B cell (primary cell): ENCODE measurements around the gene SH3D19. TPM values are rescaled to one million over a fixed set of nuclear protein-coding genes. Genes with fewer than 3 reads are reported as not detected.

Experiments used
- ATAC-seq: fragments of 200-7000 bp; cut with Tn5 transposase; one replicate; pipeline ENCODE4 v1.10.0; 2021; ENCODE audit warnings: low read depth, mild to moderate bottlenecking, moderate number of reproducible peaks, moderate library complexity
- CTCF ChIA-PET: fragments of 350-600 bp; sonication (Branson Sonifier 250); formaldehyde crosslinking; loops from one replicate; lab custom pipeline; 2021; ENCODE audit warnings: antibody characterized with exemption, inconsistent platforms; lab: Charles Lee
- POLR2A ChIA-PET: fragments of 350-600 bp; sonication (Branson Sonifier 250); formaldehyde crosslinking; loops from one replicate; lab custom pipeline; 2021; ENCODE audit warnings: antibody characterized with exemption; lab: Charles Lee
- DNase-seq: peaks from one replicate; pipeline ENCODE4 v3.0.0; 2013
- H2AFZ ChIP-seq: 2 replicates; pipeline ENCODE4 v1.6.1; 2012; ENCODE audit warnings: mild to moderate bottlenecking, low read depth, low read length; ENCODE audit not compliant: insufficient read depth, poor library complexity, severe bottlenecking
- H3K27ac ChIP-seq, 2 donors: 1 replicate in 1 of 2; 2 replicates in 1 of 2; pipeline ENCODE4 v1.5.1; 2012 to 2013; ENCODE audit warnings: low read length in 2 of 2, mild to moderate bottlenecking in 2 of 2, moderate library complexity in 1 of 2
- H3K27me3 ChIP-seq, 4 experiments: fragments of 200-600 bp in 1 of 4; sonication (generic) in 1 of 4; replicated peaks in 1 of 4; 1 replicate in 2 of 4; 2 replicates in 2 of 4; pipeline versions ENCODE4 v1.6.1 to v1.7.0; 2013 to 2016; ENCODE audit warnings: low read length in 3 of 4, mild to moderate bottlenecking in 2 of 4, mixed read lengths in 1 of 4, moderate library complexity in 1 of 4; ENCODE audit not compliant: insufficient read depth in 4 of 4, control insufficient read depth in 3 of 4; ENCODE audit errors: control extremely low read depth in 1 of 4
- H3K36me3 ChIP-seq, 2 experiments: replicated peaks in 1 of 2; 1 replicate in 1 of 2; 2 replicates in 1 of 2; pipeline versions ENCODE4 v1.6.1 to v1.7.1; 2013; ENCODE audit warnings: low read length in 1 of 2; ENCODE audit not compliant: insufficient read depth in 2 of 2, control insufficient read depth in 1 of 2; ENCODE audit errors: control extremely low read depth in 1 of 2, extremely low read depth in 1 of 2
- H3K4me1 ChIP-seq, 2 donors: fragments of 200-600 bp in 1 of 2; sonication (generic) in 1 of 2; 1 replicate in 1 of 2; 2 replicates in 1 of 2; pipeline versions ENCODE4 v1.5.1 to v1.6.1; 2013 to 2017; ENCODE audit warnings: low read length in 2 of 2; ENCODE audit not compliant: control insufficient read depth in 2 of 2, insufficient read depth in 2 of 2
- H3K4me2 ChIP-seq: replicated peaks from 2 replicates; pipeline ENCODE3; 2012; ENCODE audit warnings: mild to moderate bottlenecking, low read depth, low read length; ENCODE audit not compliant: poor library complexity, severe bottlenecking
- H3K4me3 ChIP-seq, 5 experiments: fragments of 200-600 bp in 1 of 5; sonication (generic) in 1 of 5; 1 replicate in 3 of 5; 2 replicates in 2 of 5; pipeline versions ENCODE4 v1.5.1 to v1.7.0; 2011 to 2016; ENCODE audit warnings: low read length in 4 of 5, mild to moderate bottlenecking in 4 of 5, low read depth in 2 of 5, control low read depth in 1 of 5, moderate library complexity in 1 of 5; ENCODE audit not compliant: insufficient read depth in 1 of 5; ENCODE audit errors: control extremely low read depth in 1 of 5, extremely low read depth in 1 of 5
- H3K79me2 ChIP-seq: fragments of 200-600 bp; sonication (generic); one replicate; pipeline ENCODE4 v1.6.0; 2016; ENCODE audit warnings: low read length; ENCODE audit not compliant: control insufficient read depth, insufficient read depth
- H3K9ac ChIP-seq: fragments of 200-600 bp; sonication (generic); 2 replicates; pipeline ENCODE4 v1.6.1; 2017; ENCODE audit warnings: mild to moderate bottlenecking, low read length, moderate library complexity
- H3K9me3 ChIP-seq, 3 donors: one replicate each; pipeline versions ENCODE4 v1.6.1 to v1.7.1; 2013; ENCODE audit warnings: low read length in 2 of 3; ENCODE audit not compliant: control insufficient read depth in 2 of 3, insufficient read depth in 1 of 3; ENCODE audit errors: control extremely low read depth in 1 of 3
- H4K20me1 ChIP-seq: 2 replicates; pipeline ENCODE4 v1.6.0; 2012; ENCODE audit warnings: mild to moderate bottlenecking, low read length; ENCODE audit not compliant: insufficient read depth, control insufficient read depth, poor library complexity, severe bottlenecking
- H3K27ac Mint-ChIP-seq: one replicate; pipeline ENCODE4 v1.8.0; 2021; ENCODE audit warnings: mixed read lengths
- H3K27me3 Mint-ChIP-seq: one replicate; pipeline ENCODE4 v1.8.0; 2021; ENCODE audit warnings: mixed read lengths
- H3K4me1 Mint-ChIP-seq: one replicate; pipeline ENCODE4 v1.8.0; 2021; ENCODE audit warnings: mixed read lengths
- H3K4me3 Mint-ChIP-seq: one replicate; pipeline ENCODE4 v1.8.0; 2021; ENCODE audit warnings: mixed read lengths
- H3K9me3 Mint-ChIP-seq: one replicate; pipeline ENCODE4 v1.8.0; 2022; ENCODE audit warnings: mixed read lengths; ENCODE audit not compliant: insufficient read depth
- CTCF ChIP-seq: fragments of 200-600 bp; IDR thresholded peaks from one replicate; pipeline ENCODE4 v1.8.0; 2022; ENCODE audit warnings: antibody characterized with exemption, mild to moderate bottlenecking
- EZH2 ChIP-seq: IDR thresholded peaks from 2 replicates; pipeline ENCODE4 v1.6.1; 2012; ENCODE audit warnings: borderline replicate concordance, low read depth, mild to moderate bottlenecking, moderate library complexity, low read length; ENCODE audit not compliant: insufficient read depth, poor library complexity, severe bottlenecking
- WGBS: methylation state at CpG from one replicate; pipeline ENCODE4 v1.1.5; 2013; ENCODE audit warnings: missing lambda C conversion rate; ENCODE audit not compliant: insufficient coverage; 5-methylcytosine and 5-hydroxymethylcytosine counted together
- intact Hi-C: fragments of 100-400 bp; cut with micrococcal nuclease; formaldehyde crosslinking; loops from one replicate; pipeline ENCODE4 v1.10.0; 2022
- polyA plus RNA-seq: library from polyadenylated mRNA; depleted of rRNA; stranded (reverse); fragments of >200 nt; gene quantifications from 2 replicates; pipeline ENCODE4 v1.2.3, GENCODE V29; 2012
- total RNA-seq, 2 donors: library from RNA; stranded (reverse); fragments of 120-200 nt in 1 of 2; gene quantifications; 1 replicate in 1 of 2; 2 replicates in 1 of 2; pipeline versions ENCODE4 v1.2.3 to v1.2.4, GENCODE V29; 2013 to 2022

SH3D19 gene
- total and polyA plus RNA-seq, 2 donors (not counting 1 experiment from before 2014, with no cell fraction given): 0.01 TPM; not detected in 1

GRCh38 chr4:151099229-151099975 lies 226.0 kb downstream of the SH3D19 start, which contains the start of gene RPS3A:
RPS3A (plus strand) TSS chr4:151099628; CDS start chr4:151099653, 25 bp downstream.
- H3K9ac ChIP-seq: peak within 1 kb of the TSS; percentile 91
- H3K4me1 ChIP-seq: peaks cover 26 to 31% of the 10 kb centered on the region in 2 donors
- peak; percentile 100 for DNase-seq
- H3K27me3 ChIP-seq: no peaks in the 10 kb centered on the region
- ChIA-PET CTCF (interaction anchor here (0.5 to 1.3 kb wide), 4 partner anchors 18 to 662 kb away, joined by 3 to 5 read pairs (median 4); partner anchors contain the start of gene GATB), POLR2A (interaction anchor here (4.5 kb wide), 1 partner anchor 84 kb away, joined by 19 read pairs; the partner anchor contains the start of gene LRBA)
- peak; percentile 97 for ATAC-seq
- intact Hi-C loops: loop anchor here (1.0 to 10.0 kb wide), 5 partner anchors 84 to 1680 kb away; partner anchors contain the start of genes ARFIP1, GATB, LRBA and TIGD4
- H2AFZ ChIP-seq: peak within 1 kb of the TSS; percentile 70
- under 1% methylated on average over 69 of the region's 69 CpGs for WGBS
- TF ChIP-seq EZH2: no peak
- TF ChIP-seq CTCF: peak; percentile 85
- peaks cover 25% of the 10 kb centered on the region for H4K20me1 ChIP-seq
- Mint-ChIP-seq H3K4me1 (peaks cover 39% of the 10 kb centered on the region), H3K27me3 (peaks cover 6% of the 10 kb centered on the region), H3K27ac (peak within 1 kb of the TSS; percentile 98), H3K4me3 (peak within 1 kb of the TSS; percentile 95), H3K9me3 (no peaks in the 10 kb centered on the region)
- peaks cover 13% of the 10 kb centered on the region for H3K79me2 ChIP-seq
- H3K36me3 ChIP-seq: peaks cover 8 to 36% of the 10 kb centered on the region in 2 experiments
- H3K9me3 ChIP-seq: no peaks in the 10 kb centered on the region
- peak within 1 kb of the TSS; percentile 82 to 99 (median 90) for H3K4me3 ChIP-seq
- peak within 1 kb of the TSS; percentile 77 for H3K4me2 ChIP-seq
- peak within 1 kb of the TSS; percentile 88 to 91 for H3K27ac ChIP-seq
